Memory B cell (primary cell): ENCODE data around the gene ELOVL7.
"Not testable (repeated sequence)": the region's sequence is repeated elsewhere in the genome, so short reads cannot be mapped to it uniquely, and the experiment has no call there.

Experiments used
- ATAC-seq: fragments of 150-1000 bp; cut with Tn5 transposase; 2 replicates; pipeline ENCODE4 v1.10.0; 2021; ENCODE audit warnings: low read depth, mild to moderate bottlenecking, moderate library complexity
- DNase-seq, 2 donors: peaks; one replicate each; pipeline ENCODE4 v3.0.0; 2022; ENCODE audit warnings: low spot score in 2 of 2
- H3K27ac Mint-ChIP-seq: one replicate; pipeline ENCODE4 v1.8.0; 2022; ENCODE audit warnings: mild to moderate bottlenecking, moderate library complexity, mixed read lengths
- H3K27me3 Mint-ChIP-seq: one replicate; pipeline ENCODE4 v1.8.0; 2022; ENCODE audit warnings: mixed read lengths
- H3K36me3 Mint-ChIP-seq: one replicate; pipeline ENCODE4 v1.8.0; 2022; ENCODE audit warnings: mild to moderate bottlenecking, mixed read lengths
- H3K4me1 Mint-ChIP-seq: one replicate; pipeline ENCODE4 v1.8.0; 2022; ENCODE audit warnings: mixed read lengths
- H3K4me3 Mint-ChIP-seq: one replicate; pipeline ENCODE4 v1.8.0; 2022; ENCODE audit warnings: mild to moderate bottlenecking, moderate library complexity, mixed read lengths
- H3K9me3 Mint-ChIP-seq: one replicate; pipeline ENCODE4 v1.8.0; 2022; ENCODE audit warnings: mixed read lengths

The ELOVL7 gene

DNA sequence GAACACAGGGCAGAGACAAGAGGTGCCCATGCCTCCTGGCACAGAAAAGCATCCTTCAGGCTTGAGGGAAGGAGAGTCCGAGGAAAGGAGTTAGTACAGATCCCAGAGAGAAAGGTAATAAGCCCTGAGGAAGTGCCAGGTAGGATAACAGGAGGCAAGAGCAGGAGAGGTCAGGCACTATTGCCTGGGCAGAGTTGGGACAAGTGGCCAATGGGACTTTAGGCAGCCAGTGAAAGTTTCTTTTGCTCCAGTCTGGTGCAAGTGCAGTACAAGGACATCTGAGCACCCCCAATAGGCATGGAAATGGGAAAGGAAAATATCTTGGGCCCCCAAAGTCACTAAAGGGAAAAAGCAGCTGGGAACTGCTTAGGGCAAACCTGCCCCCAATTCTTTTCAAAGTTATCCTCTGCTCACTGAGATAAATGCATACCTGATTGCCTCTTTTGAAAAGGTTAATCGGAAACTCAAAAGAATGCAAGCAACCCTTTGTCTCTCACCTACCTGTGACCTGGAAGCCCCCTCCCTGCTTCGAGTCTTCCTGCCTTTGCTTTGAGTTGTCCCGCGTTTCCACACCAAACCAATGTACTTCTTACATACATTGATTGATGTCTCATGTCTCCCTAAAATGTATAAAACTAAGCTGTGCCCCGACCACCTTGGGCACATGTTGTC is 46.5 kb downstream of the ELOVL7 start:
- DNase-seq (no peak), ATAC-seq (no peak)
- Mint-ChIP-seq H3K27ac (no peak overlapping the region), H3K4me3 (no peak overlapping the region), H3K4me1 (no peaks in the 10 kb centered on the region), H3K27me3 (peaks cover 2% of the 10 kb centered on the region), H3K9me3 (no peaks in the 10 kb centered on the region), H3K36me3 (no peaks in the 10 kb centered on the region)

- DNase-seq, H3K9me3 Mint-ChIP-seq, H3K27me3 Mint-ChIP-seq, ATAC-seq, H3K4me3 Mint-ChIP-seq, H3K36me3 Mint-ChIP-seq, H3K4me1 Mint-ChIP-seq, H3K27ac Mint-ChIP-seq: not testable (repeated sequence)
These were observed 48.6 kb downstream of the ELOVL7 start for GRCh38 chr5:60795424-60795950.

GRCh38 chr5:60794691-60795090 is 49.4 kb downstream of the ELOVL7 start:
- Mint-ChIP-seq H3K27ac (no peak overlapping the region), H3K4me1 (no peaks in the 10 kb centered on the region), H3K4me3 (no peak overlapping the region)

DNA sequence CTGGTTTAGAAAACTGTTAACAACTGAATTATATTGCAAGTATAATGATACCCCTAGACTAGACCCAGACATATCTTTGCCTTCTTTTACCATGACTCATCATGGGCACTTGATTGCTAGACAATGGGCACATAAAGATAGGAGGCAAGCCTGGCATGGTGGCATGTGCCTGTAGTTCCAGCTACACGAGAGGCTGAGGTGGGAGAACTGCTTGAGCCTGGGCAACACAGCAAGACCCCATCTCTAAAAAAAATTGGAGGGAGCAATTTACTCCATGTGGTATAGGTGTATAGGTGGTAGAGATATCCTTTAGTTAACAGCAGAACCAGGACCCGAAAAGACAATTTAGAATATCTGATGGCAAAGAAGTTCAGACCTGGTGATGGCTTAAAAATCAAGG is 51.6 kb downstream of the ELOVL7 start:
- no peaks in the 10 kb centered on the region for H3K9me3 Mint-ChIP-seq
- no peak overlapping the region for H3K27ac Mint-ChIP-seq
- H3K4me3 Mint-ChIP-seq, result no peak overlapping the region
- DNase-seq (no peak), ATAC-seq (no peak)
- H3K36me3 Mint-ChIP-seq, result no peaks in the 10 kb centered on the region
- no peaks in the 10 kb centered on the region for H3K4me1 Mint-ChIP-seq
- H3K27me3 Mint-ChIP-seq, result peaks cover 3% of the 10 kb centered on the region

More at GRCh38 chr5:60794691-60795090, 49.4 kb downstream of the ELOVL7 start:
- H3K27me3 Mint-ChIP-seq, result peaks cover 2% of the 10 kb centered on the region
- DNase-seq (no peak), ATAC-seq (no peak)
- no peaks in the 10 kb centered on the region for H3K36me3 Mint-ChIP-seq
- no peaks in the 10 kb centered on the region for H3K9me3 Mint-ChIP-seq

DNA sequence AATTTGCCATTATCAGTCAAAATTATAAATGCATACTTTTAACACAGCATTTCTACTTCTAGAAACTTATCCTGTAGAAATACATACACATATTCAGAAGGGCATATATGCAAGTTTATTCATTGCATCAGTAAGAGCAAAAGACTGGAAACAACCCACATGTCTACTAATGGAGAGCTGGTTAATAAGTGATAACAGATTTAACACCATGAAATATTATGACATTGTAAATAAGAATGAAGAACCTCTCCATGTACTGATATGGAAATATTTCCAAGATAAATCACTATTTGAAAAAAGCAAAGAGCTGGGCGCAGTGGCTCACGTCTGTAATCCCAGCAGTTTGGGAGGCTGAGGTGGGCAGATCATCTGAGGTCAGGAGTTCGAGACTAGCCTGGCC is 54.5 kb downstream of the ELOVL7 start:
- H3K9me3 Mint-ChIP-seq, result peaks cover 2% of the 10 kb centered on the region
- H3K4me3 Mint-ChIP-seq, result no peak overlapping the region
- H3K27ac Mint-ChIP-seq, result no peak overlapping the region
- peaks cover 5% of the 10 kb centered on the region for H3K27me3 Mint-ChIP-seq
- H3K36me3 Mint-ChIP-seq, result no peaks in the 10 kb centered on the region
- DNase-seq (no peak), ATAC-seq (no peak)
- H3K4me1 Mint-ChIP-seq, result no peaks in the 10 kb centered on the region

DNA sequence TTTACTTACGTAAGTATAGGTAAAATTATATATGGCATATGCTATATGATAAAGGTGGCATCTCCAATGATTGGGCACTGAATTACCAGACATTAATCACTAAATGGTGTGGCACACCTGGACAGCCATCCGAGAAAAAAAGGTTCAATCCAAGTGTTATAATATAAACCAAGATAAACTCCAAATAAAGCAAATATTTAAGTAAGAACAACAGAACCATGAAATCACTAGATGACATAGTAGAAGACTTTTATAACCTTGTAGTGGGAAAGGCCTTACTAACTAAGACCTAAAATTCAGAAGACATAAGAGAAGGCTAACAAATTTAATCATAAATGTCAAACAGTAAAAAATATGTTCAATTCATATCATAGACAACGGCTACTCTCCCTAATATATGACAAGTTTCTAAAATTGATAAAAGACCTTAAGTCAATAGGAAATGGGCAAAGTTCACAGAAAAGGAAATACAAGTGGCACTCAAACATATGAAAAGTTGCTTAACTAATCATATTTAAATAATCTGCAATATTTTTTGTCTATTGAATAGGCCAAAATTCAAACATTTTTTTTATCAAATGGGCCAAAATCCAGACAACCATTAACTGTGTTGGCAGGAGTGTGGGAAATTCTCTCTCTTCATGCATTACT is 55.1 kb downstream of the ELOVL7 start:
- peaks cover 2% of the 10 kb centered on the region for H3K9me3 Mint-ChIP-seq
- no peak for ATAC-seq
- no peak overlapping the region for H3K27ac Mint-ChIP-seq
- no peak for DNase-seq
- H3K27me3 Mint-ChIP-seq, result peaks cover 5% of the 10 kb centered on the region
- H3K4me1 Mint-ChIP-seq, result no peaks in the 10 kb centered on the region
- no peak overlapping the region for H3K4me3 Mint-ChIP-seq
- H3K36me3 Mint-ChIP-seq, result no peaks in the 10 kb centered on the region

DNA sequence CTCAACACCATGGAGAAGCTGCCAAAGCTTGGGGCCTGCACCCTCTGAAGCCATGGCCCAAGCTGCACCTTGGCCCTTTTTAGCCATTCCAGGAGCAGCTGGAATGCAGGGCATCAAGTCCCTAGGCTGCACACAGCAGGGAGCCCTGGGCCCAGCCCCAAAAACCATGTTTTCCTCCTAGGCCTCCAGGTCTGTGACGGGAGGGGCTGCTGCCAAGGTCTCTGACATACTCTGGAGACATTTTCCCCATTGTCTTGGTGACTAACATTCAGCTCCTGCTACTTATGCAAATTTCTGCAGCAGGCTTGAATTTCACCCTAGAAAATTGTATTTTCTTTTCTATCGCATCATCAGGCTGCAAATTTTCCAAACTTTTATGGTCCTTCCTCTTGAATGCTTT is 64.6 kb downstream of the ELOVL7 start:
- Mint-ChIP-seq H3K27ac (no peak overlapping the region), H3K4me1 (no peaks in the 10 kb centered on the region)

GRCh38 chr5:60776343-60776742 is 67.7 kb downstream of the ELOVL7 start:
- no peak overlapping the region for H3K4me3 Mint-ChIP-seq
- H3K27ac Mint-ChIP-seq, result no peak overlapping the region
- peaks cover 5% of the 10 kb centered on the region for H3K27me3 Mint-ChIP-seq
- H3K4me1 Mint-ChIP-seq, result no peaks in the 10 kb centered on the region
- peaks cover 8% of the 10 kb centered on the region for H3K9me3 Mint-ChIP-seq
- H3K36me3 Mint-ChIP-seq, result peaks cover 2% of the 10 kb centered on the region
- DNase-seq (no peak), ATAC-seq (no peak)

More for the DNA sequence above, 64.6 kb downstream of the ELOVL7 start:
- peaks cover 2% of the 10 kb centered on the region for H3K36me3 Mint-ChIP-seq
- ATAC-seq, result no peak
- no peak overlapping the region for H3K4me3 Mint-ChIP-seq
- peaks cover 2% of the 10 kb centered on the region for H3K27me3 Mint-ChIP-seq
- peaks cover 4% of the 10 kb centered on the region for H3K9me3 Mint-ChIP-seq
- no peak for DNase-seq

GRCh38 chr5:60765019-60765709 is 78.9 kb downstream of the ELOVL7 start:
- Mint-ChIP-seq H3K4me3 (no peak overlapping the region), H3K27ac (no peak overlapping the region), H3K9me3 (no peaks in the 10 kb centered on the region), H3K27me3 (no peaks in the 10 kb centered on the region), H3K36me3 (no peaks in the 10 kb centered on the region), H3K4me1 (no peaks in the 10 kb centered on the region)
- ATAC-seq, result no peak
- no peak for DNase-seq

DNA sequence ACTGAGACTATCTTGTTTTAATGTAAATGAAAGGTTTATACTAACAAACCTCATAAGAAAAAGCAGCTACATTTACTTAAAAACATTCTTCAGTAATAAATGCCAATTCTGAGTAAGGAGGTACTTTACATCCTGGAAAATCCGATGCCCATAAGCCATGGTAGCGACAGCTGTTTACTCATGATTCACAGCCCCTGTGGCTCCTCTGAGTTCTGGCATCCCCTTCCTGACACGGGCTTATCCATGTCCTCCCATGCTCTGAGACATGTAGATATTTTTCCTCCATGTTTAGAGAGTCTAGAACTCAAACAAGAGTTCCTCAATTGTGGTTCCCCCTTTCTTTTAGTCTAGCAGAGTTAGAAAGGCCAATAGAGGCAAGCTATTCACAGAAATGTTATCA is 81.0 kb downstream of the ELOVL7 start:
- ATAC-seq, result no peak
- H3K4me3 Mint-ChIP-seq, result no peak overlapping the region
- H3K27me3 Mint-ChIP-seq, result no peaks in the 10 kb centered on the region
- no peaks in the 10 kb centered on the region for H3K9me3 Mint-ChIP-seq
- no peaks in the 10 kb centered on the region for H3K4me1 Mint-ChIP-seq
- no peak for DNase-seq
- no peaks in the 10 kb centered on the region for H3K36me3 Mint-ChIP-seq
- no peak overlapping the region for H3K27ac Mint-ChIP-seq

- Mint-ChIP-seq H3K27me3 (peaks cover 5% of the 10 kb centered on the region), H3K4me1 (no peaks in the 10 kb centered on the region), H3K4me3 (no peak overlapping the region), H3K9me3 (no peaks in the 10 kb centered on the region), H3K36me3 (no peaks in the 10 kb centered on the region), H3K27ac (no peak overlapping the region)
- DNase-seq (no peak), ATAC-seq (no peak)
These were observed 89.6 kb downstream of the ELOVL7 start for GRCh38 chr5:60754495-60754894.

- ATAC-seq (no peak), DNase-seq (no peak)
- Mint-ChIP-seq H3K36me3 (no peaks in the 10 kb centered on the region), H3K27ac (no peak overlapping the region), H3K4me3 (no peak overlapping the region), H3K27me3 (peaks cover 6% of the 10 kb centered on the region), H3K9me3 (peaks cover 7% of the 10 kb centered on the region), H3K4me1 (no peaks in the 10 kb centered on the region)
These were observed 99.4 kb downstream of the ELOVL7 start for GRCh38 chr5:60744682-60745081.

GRCh38 chr5:60743511-60744314 is 100.4 kb downstream of the ELOVL7 start:
- H3K36me3 Mint-ChIP-seq, result no peaks in the 10 kb centered on the region
- no peak overlapping the region for H3K27ac Mint-ChIP-seq
- no peak overlapping the region for H3K4me3 Mint-ChIP-seq
- H3K27me3 Mint-ChIP-seq, result peaks cover 6% of the 10 kb centered on the region
- H3K9me3 Mint-ChIP-seq, result peaks cover 9% of the 10 kb centered on the region
- no peak for DNase-seq
- no peaks in the 10 kb centered on the region for H3K4me1 Mint-ChIP-seq
- no peak for ATAC-seq

GRCh38 chr5:60740322-60740721 is 103.7 kb downstream of the ELOVL7 start:
- no peaks in the 10 kb centered on the region for H3K36me3 Mint-ChIP-seq
- ATAC-seq (no peak), DNase-seq (no peak)
- H3K9me3 Mint-ChIP-seq, result peaks cover 9% of the 10 kb centered on the region
- no peak overlapping the region for H3K4me3 Mint-ChIP-seq
- peaks cover 7% of the 10 kb centered on the region for H3K27me3 Mint-ChIP-seq
- no peaks in the 10 kb centered on the region for H3K4me1 Mint-ChIP-seq
- H3K27ac Mint-ChIP-seq, result no peak overlapping the region
